HG02943 (cell line): Measurements from ENCODE around the gene SDK1.
"Not testable (repeated sequence)": the region's sequence is repeated elsewhere in the genome, so short reads cannot be mapped to it uniquely, and the experiment has no call there.

Experiments
- ATAC-seq: cut with Tn5 transposase; IDR thresholded peaks from one replicate; pipeline ENCODE4 v1.9.1; 2021; ENCODE audit warnings: mild to moderate bottlenecking, low read depth, moderate library complexity; ENCODE audit not compliant: unreplicated experiment

The SDK1 gene

DNA sequence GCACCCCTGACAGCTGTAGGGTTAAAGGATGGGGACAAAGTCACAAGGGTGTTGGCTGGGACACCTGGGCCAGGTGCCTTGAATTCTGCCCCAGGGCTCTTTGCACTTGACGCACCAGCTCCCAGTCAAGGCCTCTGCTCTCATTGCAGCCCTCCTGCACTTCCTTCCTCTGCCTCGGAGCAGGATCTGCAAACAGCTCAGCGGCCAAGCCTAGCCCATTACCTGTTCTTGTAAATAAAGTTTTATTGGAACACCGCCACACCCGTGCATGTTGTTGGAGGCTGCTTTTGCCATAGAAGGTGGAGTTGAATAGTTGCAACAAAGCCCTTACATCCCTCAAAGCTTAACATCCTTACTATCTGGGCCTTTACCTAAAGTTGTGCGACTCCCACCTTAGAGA lies 897.2 kb downstream of the SDK1 start:
- no peak for ATAC-seq

GRCh38 chr7:4200546-4201094 lies 899.6 kb downstream of the SDK1 start:
- ATAC-seq = no peak

DNA sequence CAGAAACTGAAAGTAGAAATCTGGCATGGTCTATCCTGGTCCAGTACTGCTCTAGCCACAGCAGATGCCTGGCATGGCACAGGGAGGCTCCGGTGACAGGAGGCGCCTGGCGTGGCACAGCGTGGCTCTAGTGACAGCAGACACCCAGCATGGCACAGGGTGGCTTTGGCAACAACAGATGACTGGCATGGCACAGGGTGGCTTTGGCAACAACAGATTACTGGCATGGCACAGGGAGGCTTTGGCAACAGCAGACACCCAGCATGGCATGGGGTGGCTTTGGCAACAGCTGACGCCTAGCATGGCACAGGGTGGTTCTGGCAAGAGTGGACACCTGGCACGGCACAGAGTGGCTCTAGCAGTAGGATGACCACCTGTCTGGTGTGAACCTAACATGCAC lies 900.5 kb downstream of the SDK1 start:
- ATAC-seq = no peak

DNA sequence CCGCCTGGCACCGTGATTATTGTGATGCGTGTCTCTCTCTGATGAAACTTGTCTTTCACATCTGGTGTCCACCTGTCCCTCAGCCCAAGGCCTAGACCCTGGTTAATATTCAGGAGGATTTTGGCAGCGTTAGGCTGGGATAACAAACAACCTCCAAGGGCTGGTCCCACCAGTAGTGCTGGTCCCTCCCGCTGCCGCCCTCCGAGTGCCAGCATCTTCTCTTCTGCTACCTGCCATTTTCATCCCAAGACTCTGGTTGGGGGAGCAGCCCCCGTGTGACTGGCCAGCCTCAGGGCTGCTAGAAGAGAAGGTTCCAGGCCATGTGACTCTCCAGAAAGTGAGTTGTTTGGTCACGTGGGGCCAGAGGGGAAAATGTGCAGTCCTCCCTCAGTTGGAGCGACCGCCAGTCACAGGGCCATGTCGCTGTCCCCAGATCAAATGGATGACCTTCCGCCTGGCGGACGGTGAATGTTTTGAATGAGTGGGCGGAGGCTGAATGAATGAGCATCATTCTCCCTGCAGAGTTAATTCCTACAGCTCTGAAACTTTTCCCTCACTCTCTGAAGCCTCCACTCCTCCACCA lies 901.2 kb downstream of the SDK1 start:
- no peak for ATAC-seq

DNA sequence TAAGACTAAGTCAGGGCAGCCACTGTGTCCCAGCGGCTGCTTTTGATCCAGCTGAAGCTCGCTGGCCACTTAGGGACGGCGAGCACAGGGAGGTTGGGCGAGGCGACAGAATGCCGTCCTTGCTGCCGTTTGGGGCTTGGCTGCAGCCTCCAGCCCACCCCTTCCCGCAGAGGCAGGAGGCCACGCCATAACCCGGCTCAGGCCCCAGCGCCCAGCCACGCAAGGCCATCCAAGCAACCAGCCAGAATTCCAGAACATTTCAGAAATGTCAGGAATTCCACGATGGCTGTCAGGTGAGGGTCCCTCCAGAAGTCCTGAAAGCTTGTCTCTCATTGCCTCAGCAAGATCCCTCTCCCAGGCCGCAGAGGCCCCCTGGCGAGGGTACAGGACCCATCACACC lies 901.9 kb downstream of the SDK1 start:
- ATAC-seq = no peak

GRCh38 chr7:4203626-4204512 lies 902.8 kb downstream of the SDK1 start:
- no peak for ATAC-seq

DNA sequence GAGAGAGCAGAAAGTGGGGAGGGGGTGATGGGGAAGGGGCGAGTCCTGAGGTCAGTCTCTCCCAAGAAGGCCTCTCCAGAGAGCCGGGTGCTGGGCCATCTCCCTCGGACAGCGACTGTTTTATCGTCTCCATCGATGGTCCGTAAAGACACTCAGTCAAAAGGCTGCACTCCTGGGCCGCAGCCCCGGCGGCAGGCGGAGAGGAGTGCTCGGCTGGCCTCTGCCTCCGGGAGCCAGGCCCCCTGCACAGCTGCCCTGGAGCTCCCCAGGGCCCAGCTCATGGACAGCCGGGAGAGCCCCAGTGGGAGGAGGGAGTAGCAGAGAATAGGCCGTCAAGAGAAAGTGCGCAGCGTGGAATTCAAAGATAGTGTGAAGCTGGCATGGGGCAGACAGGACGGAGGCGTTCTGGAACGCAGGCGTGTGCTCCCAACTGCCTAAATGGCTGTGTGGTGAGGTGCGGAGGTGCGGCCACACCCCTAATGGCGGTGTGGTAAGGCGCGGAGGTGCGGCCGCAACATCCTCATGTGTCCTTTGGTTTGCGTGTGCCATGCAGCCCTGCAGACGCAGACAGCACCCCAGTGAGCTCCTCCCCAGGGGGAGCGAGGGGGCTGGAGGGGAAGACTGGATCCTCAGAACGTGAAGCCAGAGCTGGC lies 903.6 kb downstream of the SDK1 start:
- no peak for ATAC-seq

GRCh38 chr7:4205828-4206227 lies 904.8 kb downstream of the SDK1 start:
- no peak for ATAC-seq

- no peak for ATAC-seq
Observed at GRCh38 chr7:4207011-4207410, 906.0 kb downstream of the SDK1 start.

DNA sequence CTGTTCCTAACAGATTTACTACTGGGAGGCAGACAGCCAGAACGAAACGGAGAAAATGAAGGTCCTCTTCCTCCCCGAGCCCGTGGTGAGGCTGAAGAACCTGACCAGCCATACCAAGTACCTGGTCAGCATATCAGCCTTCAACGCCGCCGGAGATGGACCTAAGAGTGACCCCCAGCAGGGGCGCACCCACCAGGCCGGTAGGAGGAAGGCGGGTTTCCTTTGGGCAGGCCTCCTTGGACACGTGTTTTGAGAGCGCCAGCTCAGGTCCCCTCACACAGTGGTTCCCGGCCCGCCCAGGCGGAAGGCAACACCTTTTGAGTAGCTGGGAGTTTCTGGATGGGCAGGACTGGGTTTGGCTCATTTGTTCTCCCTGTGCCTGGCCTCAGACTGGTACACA lies 907.0 kb downstream of the SDK1 start:
- ATAC-seq = no peak

DNA sequence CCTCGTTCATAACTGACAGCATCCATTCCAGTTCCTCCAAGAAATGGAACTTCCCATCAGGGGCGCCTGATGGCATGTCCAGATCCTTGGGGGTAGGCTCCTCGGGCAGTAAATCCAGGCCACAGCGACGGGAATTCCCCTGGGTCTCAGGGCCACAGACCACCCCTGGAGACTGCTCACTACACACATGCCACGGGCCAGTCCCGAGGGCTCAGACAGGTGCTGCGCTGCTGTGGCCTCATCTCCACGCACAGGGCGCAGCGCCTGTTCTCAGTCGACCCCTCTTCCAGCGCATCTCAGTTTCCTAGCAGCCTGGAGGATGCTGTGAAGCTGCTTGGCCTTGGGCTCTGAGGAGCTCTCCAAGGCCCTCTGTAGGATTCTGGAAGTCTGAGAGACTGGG lies 907.5 kb downstream of the SDK1 start:
- ATAC-seq = no peak

- ATAC-seq = no peak
Observed at GRCh38 chr7:4209126-4209525, 908.1 kb downstream of the SDK1 start.

- ATAC-seq = no peak
Observed at GRCh38 chr7:4209966-4210365, 908.9 kb downstream of the SDK1 start.

DNA sequence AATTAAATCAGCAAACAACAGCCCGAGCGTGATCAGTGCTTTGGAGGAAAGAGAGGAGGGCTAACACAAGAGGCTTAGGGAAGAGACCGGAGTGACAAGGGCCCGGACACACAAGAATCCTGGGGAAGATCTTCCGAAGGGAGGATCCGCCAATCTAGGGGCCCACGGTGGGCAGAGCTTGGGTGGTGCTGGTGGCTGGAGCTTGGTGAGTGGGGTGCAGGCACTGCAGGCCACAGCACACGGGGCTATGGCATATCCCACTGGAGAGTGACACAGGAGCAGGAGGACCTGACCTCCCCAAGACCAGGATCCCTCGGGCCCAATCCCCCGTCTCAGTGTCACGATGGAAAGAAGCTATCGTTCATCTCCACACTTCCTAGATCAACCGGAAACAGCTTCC lies 909.8 kb downstream of the SDK1 start:
- ATAC-seq = no peak

DNA sequence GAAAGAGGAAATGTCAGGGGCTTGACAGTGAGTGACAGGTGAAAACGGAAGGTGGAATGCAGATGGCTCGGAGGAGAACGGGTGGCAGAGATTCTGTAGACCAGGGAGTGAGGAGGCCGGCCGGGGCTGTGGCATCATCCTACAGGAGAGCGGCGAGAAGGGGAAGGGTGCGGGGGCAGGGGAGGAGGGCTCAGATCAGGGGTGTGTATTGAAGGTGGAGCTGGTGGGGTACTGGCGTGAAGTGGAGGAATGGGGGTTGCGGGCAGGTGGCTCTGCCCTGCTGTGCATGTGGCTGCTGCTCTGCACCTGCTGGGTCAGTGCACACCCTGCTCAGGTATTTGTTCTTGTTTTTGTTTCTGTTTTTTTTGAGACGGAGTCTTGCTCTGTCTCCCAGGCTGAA lies 910.2 kb downstream of the SDK1 start:
- ATAC-seq = no peak

DNA sequence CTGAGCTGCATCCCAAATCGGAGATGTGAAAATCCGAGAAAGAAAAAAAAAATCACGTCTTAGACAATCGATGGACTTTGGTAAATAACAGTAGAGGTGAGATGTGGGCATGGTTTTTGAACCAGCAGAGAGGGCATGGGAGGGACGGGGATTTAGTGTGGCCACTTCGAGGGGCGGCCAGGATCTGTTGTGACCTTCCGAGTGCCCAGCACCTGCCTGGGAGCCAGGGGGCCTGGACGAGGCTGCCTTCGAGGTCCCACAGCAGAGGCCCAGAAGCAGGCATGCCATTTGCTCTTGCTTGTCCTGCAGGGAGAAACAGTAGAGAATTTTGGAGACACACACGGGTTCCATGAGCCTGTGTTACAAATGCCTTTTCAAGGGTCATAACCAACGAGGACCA lies 911.3 kb downstream of the SDK1 start:
- no peak for ATAC-seq

DNA sequence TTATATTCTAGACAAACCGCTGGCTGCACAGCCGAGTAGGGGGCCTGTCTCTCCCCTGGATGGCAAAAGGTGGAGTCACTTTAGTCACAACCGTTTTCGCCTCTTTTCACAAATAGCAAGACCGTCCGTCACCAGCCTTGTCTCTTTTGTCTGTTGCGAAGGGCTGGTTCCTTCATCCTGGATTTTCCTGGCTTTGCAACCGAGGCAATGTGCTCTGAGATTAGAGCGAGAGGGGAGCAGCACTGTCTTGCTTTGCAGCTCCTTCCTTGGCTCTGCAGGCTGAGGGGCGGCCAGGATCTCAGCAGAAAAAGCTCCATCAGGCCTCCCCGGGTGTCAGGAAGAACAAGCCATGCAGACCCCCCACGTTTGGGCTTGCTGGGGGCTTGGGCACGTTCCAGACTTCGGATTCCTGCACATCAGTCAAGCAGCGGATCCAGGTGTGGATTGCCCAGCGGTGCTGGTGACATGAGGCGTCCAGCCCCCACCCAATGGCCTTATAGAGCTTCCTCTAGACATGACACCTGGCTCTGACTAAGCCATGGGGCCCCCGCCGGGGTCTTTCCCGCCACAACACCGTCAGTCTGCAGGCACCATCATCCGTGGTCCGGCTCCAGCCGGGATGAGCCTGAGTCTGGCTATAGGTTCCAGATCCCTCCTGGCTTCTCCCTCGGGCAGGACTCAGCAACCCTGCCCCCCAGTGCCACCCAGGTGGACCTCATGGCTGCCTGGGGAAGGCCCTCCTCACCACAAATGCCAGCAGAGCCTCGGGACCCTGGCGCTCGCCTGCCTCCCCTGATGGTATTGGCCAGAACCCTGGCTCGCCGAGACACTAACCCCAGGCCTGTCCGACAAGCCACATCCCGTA lies 913.5 kb downstream of the SDK1 start:
- ATAC-seq = no peak

DNA sequence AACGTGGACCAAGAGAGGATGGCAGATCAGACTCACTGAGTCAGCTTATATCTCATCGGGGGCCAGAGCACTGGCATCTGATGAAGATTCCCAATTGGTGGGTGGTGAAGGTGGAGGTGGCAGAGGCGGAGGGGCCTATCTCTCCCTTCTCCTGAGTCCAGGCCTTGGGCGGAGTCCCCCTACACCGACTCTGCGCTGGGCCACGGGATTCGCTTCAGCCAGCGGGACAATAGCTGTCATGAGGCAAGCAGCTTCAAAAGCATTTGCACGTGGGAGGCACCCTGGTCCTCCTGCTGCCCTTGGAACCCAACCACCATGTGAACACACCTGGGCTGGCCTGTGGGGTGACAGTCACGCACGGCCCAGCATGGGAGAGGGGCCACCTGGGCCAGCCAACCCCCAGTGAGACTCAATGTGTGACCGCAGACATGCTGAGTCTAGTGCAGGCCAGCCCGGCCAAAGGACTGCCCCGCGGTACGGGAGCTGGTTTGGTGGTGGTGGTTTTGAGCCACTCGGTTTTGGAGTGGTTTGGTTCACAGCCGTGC lies 914.2 kb downstream of the SDK1 start:
- ATAC-seq = no peak

GRCh38 chr7:4216016-4216415 lies 915.0 kb downstream of the SDK1 start:
- no peak for ATAC-seq

DNA sequence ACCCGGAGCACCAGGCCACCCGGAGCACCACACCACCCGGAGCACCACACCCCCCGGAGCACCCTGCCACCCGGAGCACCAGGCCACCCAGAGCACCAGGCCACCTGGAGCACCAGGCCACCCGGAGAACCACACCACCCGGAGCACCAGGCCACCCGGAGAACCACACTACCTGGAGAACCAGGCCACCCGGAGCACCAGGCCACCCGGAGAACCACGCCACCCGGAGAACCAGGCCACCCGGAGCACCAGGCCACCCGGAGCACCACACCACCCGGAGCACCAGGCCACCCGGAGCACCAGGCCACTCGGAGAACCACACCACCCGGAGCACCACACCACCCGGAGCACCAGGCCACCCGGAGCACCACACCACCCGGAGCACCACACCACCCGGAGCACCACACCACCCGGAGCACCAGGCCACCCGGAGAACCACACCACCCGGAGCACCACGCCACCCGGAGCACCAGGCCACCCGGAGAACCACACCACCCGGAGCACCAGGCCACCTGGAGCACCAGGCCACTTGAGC lies 916.1 kb downstream of the SDK1 start:
- not testable (repeated sequence) for ATAC-seq
